ENCODE results near the gene DCTN4.

The DCTN4 gene

DNA sequence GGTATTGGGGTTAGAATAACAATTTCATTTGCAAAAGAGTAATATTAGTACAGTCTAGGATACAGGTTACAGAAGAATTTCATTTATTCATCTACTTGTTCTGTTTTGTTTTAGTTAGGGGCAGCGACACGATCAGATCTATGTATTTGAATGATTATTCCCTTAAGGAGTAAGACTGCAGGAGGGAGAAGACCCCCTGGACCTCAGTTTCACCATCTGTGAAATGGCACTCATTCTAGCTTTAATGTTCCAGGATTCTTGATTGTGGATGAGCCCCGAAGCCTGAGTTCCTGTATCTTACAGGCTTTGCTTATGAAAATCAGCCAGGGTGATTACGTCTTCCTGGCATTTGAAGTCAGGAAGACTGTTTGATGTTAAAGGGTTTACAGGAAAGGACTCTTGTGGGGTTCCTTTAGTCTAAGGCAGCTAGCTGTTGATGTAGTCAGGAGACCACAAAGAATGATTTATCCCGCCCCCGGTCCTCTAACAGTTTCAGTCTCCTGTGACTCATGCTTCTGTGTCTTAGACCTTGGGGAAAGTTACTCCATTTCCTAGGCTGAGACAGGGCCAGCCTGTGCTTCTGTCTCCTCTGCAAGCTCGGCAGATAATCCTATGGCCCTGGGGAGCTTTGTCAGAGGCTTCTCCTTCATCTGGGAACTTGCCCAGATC lies 31.3 kb upstream of the DCTN4 start:
- TF ChIP-seq, protein P1, sequence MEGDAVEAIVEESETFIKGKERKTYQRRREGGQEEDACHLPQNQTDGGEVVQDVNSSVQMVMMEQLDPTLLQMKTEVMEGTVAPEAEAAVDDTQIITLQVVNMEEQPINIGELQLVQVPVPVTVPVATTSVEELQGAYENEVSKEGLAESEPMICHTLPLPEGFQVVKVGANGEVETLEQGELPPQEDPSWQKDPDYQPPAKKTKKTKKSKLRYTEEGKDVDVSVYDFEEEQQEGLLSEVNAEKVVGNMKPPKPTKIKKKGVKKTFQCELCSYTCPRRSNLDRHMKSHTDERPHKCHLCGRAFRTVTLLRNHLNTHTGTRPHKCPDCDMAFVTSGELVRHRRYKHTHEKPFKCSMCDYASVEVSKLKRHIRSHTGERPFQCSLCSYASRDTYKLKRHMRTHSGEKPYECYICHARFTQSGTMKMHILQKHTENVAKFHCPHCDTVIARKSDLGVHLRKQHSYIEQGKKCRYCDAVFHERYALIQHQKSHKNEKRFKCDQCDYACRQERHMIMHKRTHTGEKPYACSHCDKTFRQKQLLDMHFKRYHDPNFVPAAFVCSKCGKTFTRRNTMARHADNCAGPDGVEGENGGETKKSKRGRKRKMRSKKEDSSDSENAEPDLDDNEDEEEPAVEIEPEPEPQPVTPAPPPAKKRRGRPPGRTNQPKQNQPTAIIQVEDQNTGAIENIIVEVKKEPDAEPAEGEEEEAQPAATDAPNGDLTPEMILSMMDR (IDR thresholded peaks at IDR 0.05; ENCODE audit: borderline replicate concordance, insufficient read depth, low read depth, low read length): no peak
- no peak overlapping the region for H3K4me3 ChIP-seq (ENCODE audit: low read depth, low read length)

GRCh38 chr5:150789450-150789849 lies 30.6 kb upstream of the DCTN4 start:
- no peak overlapping the region for H3K4me3 ChIP-seq (ENCODE audit: low read depth, low read length)
- TF ChIP-seq, protein P1 (IDR thresholded peaks at IDR 0.05; ENCODE audit: borderline replicate concordance, insufficient read depth, low read depth, low read length): no peak

DNA sequence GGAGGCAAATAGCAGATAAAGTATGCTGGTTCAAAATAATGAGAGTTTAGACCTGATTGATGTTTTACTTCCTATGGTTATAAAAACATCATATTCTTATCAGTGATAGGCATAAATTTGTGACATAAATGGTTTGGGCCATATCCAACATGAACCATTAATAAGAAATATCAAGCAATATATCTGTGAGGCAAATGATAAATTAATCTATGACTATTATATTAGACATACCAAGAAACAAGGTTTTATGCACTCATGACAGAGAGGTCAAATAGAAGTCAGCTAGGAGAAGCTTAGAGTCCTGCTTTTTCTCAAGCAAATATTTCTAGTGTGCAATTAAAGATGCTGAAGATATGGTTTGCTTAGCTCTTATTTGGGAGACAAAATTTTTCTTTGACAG lies 30.2 kb upstream of the DCTN4 start:
- TF ChIP-seq, protein P1 (IDR thresholded peaks at IDR 0.05; ENCODE audit: borderline replicate concordance, insufficient read depth, low read depth, low read length): no peak

DNA sequence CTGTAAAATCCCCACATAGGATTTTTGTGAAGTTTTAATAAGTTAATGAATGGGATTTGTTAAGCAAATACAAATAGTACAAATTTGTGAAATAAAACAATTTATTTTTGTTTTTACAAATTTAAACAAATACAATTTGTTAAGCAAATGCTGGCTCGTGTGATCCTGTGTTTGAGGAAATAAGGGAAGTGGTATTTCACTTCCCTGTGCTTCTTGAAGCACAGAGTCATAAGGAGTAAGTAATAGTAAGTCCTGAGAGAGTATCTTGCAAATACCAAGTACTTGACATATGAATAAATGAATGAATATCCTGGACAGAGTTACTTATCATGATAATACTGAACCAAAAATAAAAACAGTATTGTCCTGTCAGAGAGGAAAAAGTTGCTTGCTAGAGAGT lies 28.8 kb upstream of the DCTN4 start:
- H3K4me3 ChIP-seq (ENCODE audit: low read depth, low read length): no peak overlapping the region
- TF ChIP-seq, protein P1 (IDR thresholded peaks at IDR 0.05; ENCODE audit: borderline replicate concordance, insufficient read depth, low read depth, low read length): no peak

More for the DNA sequence above, 30.2 kb upstream of the DCTN4 start:
- no peak overlapping the region for H3K4me3 ChIP-seq (ENCODE audit: low read depth, low read length)

DNA sequence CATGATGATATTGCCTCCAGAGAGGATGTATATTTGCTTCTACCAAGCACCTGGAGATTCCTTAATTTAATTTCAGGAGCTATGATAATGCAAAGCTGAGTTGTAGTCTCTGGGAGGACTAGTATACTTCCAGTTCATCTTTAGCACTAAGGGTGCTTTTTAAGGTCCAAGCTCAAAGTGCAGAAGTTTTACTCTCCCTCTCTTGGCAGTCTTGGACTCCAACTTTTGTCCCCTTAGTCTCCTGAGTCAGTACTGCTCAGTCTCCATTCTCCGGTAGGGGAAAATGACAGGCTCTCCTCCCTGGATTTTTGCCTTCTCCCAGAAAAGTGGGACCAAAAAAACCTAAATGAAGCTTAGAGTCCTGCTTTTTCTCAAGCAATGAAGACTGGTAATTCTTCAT lies 28.1 kb upstream of the DCTN4 start:
- no peak overlapping the region for H3K4me3 ChIP-seq (ENCODE audit: low read depth, low read length)
- TF ChIP-seq, protein P1 (IDR thresholded peaks at IDR 0.05; ENCODE audit: borderline replicate concordance, insufficient read depth, low read depth, low read length): no peak

DNA sequence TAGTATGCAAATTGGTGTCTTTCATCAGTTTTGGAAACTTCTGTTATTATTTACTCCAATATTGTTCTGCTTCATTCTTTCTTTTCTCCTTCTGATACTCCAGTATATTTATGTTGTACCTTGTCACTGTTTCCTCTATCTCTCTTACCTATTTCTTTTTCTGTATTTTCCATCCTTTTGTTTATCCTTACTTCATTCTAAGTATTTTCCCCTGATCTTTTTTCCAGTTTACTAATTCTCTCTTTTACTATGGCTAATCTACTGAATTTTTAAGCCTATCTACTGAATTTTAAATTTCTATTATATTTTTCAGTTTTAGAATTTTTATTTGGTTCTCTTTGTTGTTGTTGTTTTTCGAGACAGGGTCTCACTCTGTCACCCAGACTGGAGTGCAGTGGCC lies 27.1 kb upstream of the DCTN4 start:
- no peak overlapping the region for H3K4me3 ChIP-seq (ENCODE audit: low read depth, low read length)
- TF ChIP-seq, protein P1 (IDR thresholded peaks at IDR 0.05; ENCODE audit: borderline replicate concordance, insufficient read depth, low read depth, low read length): no peak

DNA sequence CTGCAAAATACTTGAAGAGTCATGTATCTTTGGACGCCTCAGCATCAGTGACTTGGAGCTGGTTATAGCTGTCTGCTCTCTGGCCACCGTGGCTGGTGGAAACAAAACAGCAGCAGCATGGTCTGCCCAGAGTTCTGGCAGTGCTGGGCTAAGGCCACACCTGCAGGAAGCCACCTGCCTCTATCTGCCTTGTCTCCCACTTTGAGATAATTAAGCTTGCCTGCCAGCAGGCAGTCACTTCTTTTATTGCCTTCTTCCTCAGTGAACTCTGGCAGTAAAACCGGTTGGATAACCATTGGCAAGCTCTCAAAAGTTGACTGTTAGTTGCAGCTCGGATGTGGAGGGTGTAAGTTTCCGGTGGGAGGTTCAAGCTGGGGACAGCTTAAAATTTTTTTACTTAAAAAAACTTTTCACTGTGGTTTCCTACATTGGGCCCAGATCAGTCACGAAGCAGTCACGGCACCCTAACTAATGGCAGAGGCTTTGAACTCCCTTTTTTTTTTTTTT lies 24.7 kb upstream of the DCTN4 start:
- no peak overlapping the region for H3K4me3 ChIP-seq (ENCODE audit: low read depth, low read length)
- TF ChIP-seq, protein P1 (IDR thresholded peaks at IDR 0.05; ENCODE audit: borderline replicate concordance, insufficient read depth, low read depth, low read length): no peak
